ENCODE data around the gene SMIM36.
"Not testable (repeated sequence)": the region's sequence is repeated elsewhere in the genome, so short reads cannot be mapped to it uniquely, and the experiment has no call there.

Gene SMIM36

DNA sequence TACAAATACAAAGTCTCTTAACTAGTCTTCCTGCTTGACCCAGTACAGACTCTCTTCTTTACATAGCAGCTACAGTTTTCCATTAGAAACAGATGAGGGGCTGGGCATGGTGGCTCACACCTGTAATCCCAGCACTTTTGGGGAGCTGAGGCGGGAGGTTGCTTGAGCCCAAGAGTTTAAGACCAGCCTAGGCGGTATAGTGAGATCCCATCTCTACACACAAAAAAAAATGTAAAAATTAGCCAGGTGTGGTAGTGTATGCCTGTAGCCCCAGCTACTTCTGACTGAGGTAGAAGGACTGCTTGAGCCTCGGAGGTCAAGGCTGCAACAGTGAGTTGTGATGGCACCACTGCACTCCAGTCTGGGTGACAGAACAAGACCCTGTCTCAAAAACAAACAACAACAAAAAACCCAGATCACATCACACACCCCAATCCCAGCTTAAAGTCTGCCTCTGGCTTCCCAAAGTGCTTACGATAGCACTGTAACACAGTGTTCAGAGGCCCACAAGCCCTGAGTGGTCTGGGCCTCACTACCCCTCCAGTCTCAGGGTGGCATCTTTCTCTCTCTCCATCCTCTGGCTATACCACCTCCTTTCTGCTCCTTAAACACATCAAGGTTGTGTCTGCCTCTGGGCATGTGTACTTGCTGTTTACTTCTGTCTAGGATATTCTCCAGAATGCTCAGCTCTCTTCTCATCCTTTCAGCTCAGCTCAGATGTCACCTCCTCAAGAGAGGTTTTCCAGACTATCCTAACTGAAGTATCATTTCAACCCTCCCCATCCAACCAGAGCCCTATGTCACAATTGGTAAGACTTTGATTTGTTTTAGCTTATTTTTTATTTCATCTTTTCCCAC, 93.6 kb downstream of the SMIM36 start:
- no peak for DNase-seq

DNA sequence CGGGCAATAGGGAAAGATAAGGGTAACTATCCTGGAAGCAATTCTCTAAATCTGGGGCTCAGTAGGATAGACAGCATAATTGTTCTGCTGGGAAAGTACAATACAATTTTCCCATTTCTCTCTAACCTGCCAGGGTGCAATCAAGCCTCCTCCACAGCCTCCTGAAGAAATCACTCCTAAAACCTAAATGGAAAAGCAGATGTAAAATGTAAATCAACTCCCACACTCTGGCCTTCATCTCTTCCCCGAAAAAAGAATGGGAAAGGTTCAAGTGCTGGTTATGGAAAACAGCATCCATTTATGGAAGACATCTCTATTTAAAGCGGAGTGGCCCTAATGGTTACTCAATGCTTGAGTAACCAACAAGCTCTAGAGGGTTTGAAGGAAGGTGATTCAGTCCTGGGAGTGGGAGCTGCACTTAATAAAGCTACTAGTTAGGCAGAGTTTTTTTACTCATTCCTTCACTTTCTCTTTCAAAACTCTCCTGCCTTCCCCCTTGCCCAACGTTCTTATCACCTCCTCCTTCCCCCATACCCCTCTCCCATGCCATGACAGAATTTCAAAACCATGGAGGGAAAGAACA, 94.7 kb downstream of the SMIM36 start:
- DNase-seq, result peak in 6 of 56 donors; percentile 6 to 18 (median 7)

DNA sequence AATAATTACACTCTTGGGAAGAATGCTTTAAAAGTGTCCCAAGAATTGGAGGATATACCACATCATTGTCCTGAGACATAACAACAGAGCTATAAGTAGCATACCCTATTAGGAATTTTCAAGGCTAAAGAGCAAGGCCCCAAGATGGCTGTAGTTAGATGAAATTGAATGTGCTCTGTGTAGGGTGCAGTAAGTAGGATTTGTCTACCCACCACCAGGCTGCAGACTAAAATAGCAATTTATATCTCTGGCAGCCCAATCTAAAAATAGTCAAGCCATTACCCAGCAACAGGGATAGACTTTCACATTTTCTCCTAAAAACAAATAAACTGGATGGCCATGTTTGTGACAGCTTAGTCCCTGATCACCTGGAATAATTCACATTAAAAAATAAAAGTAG, 95.3 kb downstream of the SMIM36 start:
- no peak for DNase-seq

DNA sequence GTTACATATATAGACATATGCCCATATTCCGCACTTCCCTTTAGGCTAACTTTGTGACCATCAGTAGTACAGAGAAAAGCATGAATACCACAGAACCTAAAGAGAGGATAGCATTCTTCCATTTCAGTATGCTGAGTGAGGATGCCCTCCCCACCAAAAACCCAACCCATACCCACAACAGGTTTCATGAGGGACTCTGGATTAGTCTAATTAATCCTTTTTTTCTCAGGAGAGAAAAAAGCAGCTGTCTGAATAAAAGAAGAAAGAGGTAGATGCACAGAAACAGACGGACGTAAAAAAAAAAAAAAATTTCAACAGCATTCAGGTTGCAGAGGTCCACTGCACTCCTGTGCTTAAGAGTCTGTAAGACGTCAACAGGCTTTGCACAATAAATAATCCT, 96.3 kb downstream of the SMIM36 start:
- DNase-seq, result no peak

DNA sequence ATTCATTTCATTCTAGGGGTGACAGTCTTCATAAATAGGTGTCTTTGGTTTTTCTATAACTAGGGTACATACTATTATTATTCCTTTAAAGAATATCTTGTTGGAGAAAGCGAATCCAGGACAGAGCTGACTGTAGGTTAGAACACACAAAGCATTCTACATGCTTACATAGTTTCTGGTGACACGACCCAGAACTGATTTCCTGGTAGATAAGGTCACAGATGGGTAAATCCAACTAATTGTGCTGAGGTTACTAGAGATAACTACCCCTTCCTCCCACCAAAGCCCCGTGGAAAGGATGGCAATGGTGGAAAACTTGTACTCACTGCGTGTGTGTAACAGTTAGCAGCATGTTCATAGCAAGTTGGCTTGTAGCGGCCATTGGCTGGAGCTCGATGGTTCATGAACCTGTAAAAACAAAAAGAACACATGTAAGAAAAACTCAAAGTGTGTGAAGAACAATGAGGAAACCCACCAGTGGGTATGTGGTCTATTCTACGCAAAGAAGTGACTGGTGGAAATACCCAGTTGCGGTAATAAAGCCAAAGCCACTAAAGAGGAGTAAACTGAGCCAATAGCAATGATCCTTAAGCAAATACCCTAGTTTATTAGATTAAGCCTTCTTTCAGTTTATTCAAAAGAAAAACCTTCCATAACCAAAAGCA, 97.3 kb downstream of the SMIM36 start:
- DNase-seq, result no peak

DNA sequence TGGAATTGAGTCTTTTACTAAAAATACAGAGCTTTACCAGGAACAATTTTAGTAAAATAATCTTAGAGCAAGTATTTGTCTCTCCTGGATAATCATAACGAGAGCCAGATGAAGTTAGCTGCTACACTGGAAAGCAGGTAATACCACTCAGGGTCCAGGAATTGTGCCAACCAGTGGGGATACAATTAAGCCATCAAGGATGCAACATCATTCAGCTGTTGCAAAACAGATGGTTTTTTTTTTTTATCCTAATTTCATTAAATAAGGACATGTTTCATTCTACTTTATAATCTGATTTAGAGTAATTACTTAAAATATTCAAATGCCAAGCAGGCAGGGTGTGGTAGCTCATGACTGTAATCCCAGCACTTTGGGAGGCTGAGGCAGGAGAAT, 99.8 kb downstream of the SMIM36 start:
- DNase-seq, result no peak

DNA sequence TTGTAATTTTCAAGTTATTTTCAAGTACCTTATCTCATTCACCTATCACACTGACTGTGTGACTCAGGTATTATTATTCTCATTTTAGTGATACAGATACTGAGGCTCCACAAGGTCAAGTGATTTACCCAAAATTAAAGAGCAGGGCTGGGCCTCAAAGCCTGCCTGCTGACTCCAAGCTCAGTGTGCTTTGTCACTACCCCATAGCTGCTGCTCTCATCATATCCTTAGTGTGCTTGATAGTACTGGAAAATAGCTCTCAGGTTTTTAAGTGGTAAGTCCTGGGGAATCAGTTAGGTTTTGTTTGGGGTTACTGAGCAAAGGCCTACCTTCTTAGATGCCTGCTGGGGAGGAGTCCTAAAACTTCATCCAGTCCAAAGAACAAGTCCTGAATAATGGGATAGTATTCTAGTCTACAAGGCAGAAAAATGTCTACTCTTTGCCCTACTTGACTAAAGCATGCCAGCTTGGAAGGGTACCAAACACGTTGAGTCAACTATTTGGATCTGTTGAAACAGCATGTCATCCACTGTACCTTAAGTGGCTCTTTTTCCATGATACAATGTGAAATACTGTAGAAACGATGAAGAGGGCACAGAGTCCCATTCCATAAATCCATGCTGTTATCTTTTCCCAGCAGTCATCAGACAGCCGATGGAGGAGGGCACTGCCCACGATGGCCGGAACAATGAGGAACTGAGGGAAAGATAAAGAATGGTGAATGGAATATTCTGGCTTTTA, 100.4 kb downstream of the SMIM36 start:
- DNase-seq, result no peak

DNA sequence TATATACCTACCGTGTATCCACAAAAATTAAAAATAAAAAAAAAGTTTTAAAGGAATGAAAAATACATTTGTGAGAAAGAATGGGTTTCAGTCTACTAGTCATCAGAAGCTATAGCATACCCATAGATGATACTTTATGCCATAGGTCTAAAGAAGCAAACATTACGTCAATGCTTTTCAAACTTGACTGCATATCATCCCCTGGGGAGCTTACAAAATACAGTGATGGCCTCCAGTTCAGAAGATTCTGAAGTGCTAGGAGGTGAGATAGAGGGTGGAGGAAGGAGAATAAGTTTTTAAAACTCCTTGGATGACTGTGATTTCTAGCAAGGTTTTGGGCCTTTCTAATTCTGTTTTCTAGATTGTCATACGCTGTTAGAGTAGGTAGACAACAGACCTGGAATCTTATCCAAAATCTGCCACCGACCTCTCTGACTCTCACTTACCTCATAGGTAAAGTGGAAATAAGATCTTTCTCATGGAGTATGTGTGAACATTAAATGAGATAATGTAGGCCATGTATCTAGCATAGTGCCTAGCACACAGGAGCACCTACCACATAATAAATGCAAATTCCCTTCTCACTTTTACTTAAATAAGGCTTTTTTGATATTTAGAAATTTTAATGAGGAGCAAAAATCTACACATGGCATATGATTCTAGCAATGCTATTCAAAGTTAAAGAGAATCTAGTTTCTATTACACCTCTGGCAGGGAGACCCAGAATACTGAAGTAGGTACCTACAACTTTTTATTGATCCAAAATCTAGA, 102.0 kb downstream of the SMIM36 start:
- no peak for DNase-seq

DNA sequence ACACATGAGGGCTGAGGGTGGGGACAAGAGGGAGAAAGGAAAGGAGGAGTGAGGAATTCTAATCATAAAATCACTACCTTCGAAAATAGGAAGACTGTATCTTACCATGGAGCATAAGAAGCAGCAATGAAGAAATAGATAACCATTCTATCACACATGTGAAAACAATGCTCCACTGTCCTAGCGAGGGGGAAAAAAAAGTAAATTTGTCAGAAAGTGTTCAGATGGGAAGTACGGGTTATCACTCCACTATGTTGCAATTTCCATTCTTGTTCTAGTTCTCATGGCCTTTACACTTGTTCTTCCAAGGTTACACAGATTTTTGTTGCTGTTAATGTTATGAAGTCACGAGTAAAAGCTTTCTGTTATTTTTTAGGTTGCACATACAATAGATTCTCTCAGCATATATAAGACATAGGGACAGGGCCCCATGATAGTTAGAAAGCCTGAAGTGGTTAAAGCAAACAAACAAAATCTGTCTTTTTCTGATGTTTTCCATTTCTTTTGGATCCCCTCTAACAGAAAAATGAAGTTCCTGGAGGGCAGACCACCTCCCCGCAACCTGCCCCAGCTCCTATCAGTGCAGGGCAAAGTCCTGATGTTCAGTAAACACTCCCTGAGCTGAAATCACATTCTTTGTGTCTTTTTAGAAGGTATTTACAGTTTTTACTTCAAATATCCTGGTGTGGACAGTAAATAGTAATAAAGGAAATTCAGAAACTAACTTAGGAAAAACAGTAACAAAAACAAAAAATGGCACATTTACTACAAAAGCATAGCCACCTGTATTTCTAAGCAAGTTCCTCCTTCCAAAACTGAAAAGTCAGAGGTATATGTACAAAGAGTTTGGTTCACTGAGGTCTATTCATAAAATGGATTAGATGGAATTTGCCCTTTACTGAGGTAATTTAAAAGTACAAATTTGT, 103.3 kb downstream of the SMIM36 start:
- DNase-seq, result no peak

DNA sequence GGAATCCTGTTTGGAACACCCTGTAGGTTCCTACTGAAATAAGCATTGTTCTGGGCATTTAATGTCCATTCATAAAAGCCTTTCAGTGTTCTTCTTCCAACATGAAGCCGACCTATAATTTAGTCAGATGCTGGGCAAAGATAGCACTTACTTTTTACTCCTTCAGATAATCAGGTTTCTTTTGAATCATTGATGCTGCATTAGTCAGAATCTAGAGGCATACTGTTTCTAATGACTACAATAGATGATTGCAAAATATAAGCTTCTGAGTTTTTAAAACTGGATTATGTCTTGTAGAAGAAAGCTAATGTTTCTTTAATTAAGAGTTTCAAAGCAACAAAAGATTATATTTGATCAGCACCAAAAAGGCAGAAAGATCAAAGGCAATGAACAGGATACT, 105.7 kb downstream of the SMIM36 start:
- no peak for DNase-seq

DNA sequence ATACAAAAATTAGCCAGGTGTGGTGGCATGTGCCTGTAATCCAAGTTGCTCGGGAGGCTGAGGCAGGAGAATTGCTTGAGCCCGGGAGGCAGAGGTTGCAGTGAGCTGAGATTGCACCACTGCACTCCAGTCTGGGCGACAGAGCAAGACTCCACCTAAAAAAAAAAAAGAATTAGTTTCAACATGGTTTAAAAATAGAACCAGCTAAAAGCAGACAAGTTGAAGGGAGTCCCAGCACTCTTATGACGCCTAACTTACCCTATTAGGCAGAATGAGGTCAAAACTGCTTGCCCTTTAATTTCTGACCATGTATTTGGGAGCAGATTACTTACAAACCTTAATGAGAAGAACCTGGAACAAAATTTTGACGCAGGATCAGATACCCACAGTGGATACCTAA, 107.1 kb downstream of the SMIM36 start:
- DNase-seq, result not testable (repeated sequence)

DNA sequence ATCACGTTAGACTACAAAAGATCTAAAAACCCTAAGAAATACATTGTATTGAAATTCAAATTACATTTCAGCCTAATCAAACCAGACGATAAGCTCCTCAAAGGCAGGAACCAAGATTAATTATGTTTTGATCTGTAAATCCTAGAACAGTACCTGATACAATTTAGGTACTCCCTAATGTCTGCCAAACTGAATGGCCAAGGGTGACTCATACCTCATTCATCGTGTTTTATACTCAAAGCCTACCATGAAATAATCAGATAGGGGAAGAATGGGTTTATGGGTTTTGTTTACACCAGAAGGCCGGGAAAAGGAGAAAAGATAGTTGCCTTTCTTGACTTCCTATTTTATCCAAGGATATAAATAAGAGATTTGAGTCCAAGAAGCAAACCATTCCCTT, 108.9 kb downstream of the SMIM36 start:
- DNase-seq, result no peak
